K562 (cell line): Measurements from ENCODE around the gene TRIM24. TPM values are rescaled to one million over a fixed set of nuclear protein-coding genes. Genes with fewer than 3 reads are reported as not detected.

Source experiments
- ARNT ChIP-seq, 2 experiments: fragments of 450-650 bp; IDR thresholded peaks; 2 replicates each; pipeline ENCODE4 v1.6.1; 2016; ENCODE audit warnings: mild to moderate bottlenecking in 1 of 2
- BCL6 ChIP-seq: fragments of 250-450 bp; sonication (Bioruptor Pico); IDR thresholded peaks from 2 replicates; pipeline ENCODE4 v1.4.0; 2020
- CHAMP1 ChIP-seq: fragments of 450-650 bp; IDR thresholded peaks from 2 replicates; pipeline ENCODE4 v1.6.1; 2016; ENCODE audit warnings: mild to moderate bottlenecking
- EP400 ChIP-seq: fragments of 450-650 bp; IDR thresholded peaks from 2 replicates; pipeline ENCODE4 v1.6.1; 2017; ENCODE audit warnings: antibody characterized with exemption, mild to moderate bottlenecking, moderate library complexity
- GMEB1 ChIP-seq: fragments of 250-450 bp; sonication (Bioruptor Pico); IDR thresholded peaks from 2 replicates; pipeline ENCODE4 v1.4.0; 2020; ENCODE audit warnings: mild to moderate bottlenecking
- KDM1A ChIP-seq, 2 experiments: fragments of 450-650 bp; IDR thresholded peaks; 2 replicates each; pipeline ENCODE4 v1.6.1; 2016; ENCODE audit warnings: mild to moderate bottlenecking in 2 of 2
- L3MBTL2 ChIP-seq: fragments of 450-650 bp; IDR thresholded peaks from 2 replicates; pipeline ENCODE4 v1.6.1; 2016; ENCODE audit warnings: mild to moderate bottlenecking, moderate library complexity
- MEIS2 ChIP-seq: fragments of 450-650 bp; IDR thresholded peaks from 2 replicates; pipeline ENCODE4 v1.6.1; 2014; ENCODE audit warnings: mild to moderate bottlenecking; ENCODE audit not compliant: partially characterized antibody
- MNT ChIP-seq, 2 experiments: fragments of 450-650 bp; conservative IDR thresholded peaks; 2 replicates each; pipeline ENCODE4 v1.6.1; 2017; ENCODE audit warnings: mild to moderate bottlenecking in 2 of 2, moderate library complexity in 2 of 2
- MYNN ChIP-seq, 2 experiments: sonication (generic); formaldehyde crosslinking in 1 of 2; IDR thresholded peaks; 2 replicates each; pipeline versions ENCODE4 v1.5.0 to v1.6.1; 2016 to 2020; ENCODE audit warnings: antibody characterized with exemption in 1 of 2, missing genetic modification reagents in 1 of 2
- NBN ChIP-seq: fragments of 450-650 bp; IDR thresholded peaks from 2 replicates; pipeline ENCODE4 v1.6.1; 2016; ENCODE audit warnings: low read depth, mild to moderate bottlenecking
- NR3C1 ChIP-seq: sonication (generic); formaldehyde crosslinking; IDR thresholded peaks from 2 replicates; pipeline ENCODE4 v1.8.1; 2022; ENCODE audit warnings: missing genetic modification reagents
- RAD21 ChIP-seq, 2 experiments: fragments of 250-450 bp in 1 of 2; fragments of 450-650 bp in 1 of 2; sonication (Bioruptor Pico) in 1 of 2; formaldehyde crosslinking in 1 of 2; IDR thresholded peaks in 1 of 2; conservative IDR thresholded peaks in 1 of 2; 2 replicates each; pipeline versions ENCODE4 v1.4.0 to v1.8.0; 2020 to 2022; ENCODE audit warnings: mild to moderate bottlenecking in 2 of 2, moderate library complexity in 1 of 2
- RCOR1 ChIP-seq, 2 experiments: IDR thresholded peaks; 2 replicates each; pipeline ENCODE4 v1.6.1; 2012; ENCODE audit warnings: low read depth in 2 of 2, low read length in 2 of 2, borderline replicate concordance in 1 of 2, improper control_type of control experiment in 1 of 2
- ZBTB2 ChIP-seq: fragments of 450-650 bp; IDR thresholded peaks from 2 replicates; pipeline ENCODE4 v1.6.1; 2016; ENCODE audit warnings: antibody characterized with exemption
- ZFPM2 ChIP-seq: fragments of 250-450 bp; sonication (Bioruptor Pico); IDR thresholded peaks from 2 replicates; pipeline ENCODE4 v1.5.1; 2022; ENCODE audit warnings: mild to moderate bottlenecking
- ZFX ChIP-seq: sonication (generic); formaldehyde crosslinking; IDR thresholded peaks from 2 replicates; pipeline ENCODE4 v1.8.0; 2022; ENCODE audit warnings: mild to moderate bottlenecking, missing genetic modification reagents, moderate library complexity
- ZNF280A ChIP-seq: fragments of 450-650 bp; IDR thresholded peaks from 2 replicates; pipeline ENCODE4 v1.6.1; 2018; ENCODE audit warnings: mild to moderate bottlenecking, low read depth; ENCODE audit not compliant: partially characterized antibody
- ZNF445 ChIP-seq: fragments of 250-450 bp; sonication (Bioruptor Pico); IDR thresholded peaks from 2 replicates; pipeline ENCODE4 v1.4.0; 2020; ENCODE audit warnings: low read depth, mild to moderate bottlenecking, moderate library complexity
- polyA plus RNA-seq, 8 experiments: library from polyadenylated mRNA; depleted of rRNA in 4 of 8; stranded (reverse) in 5 of 8; unstranded in 3 of 8; fragments of >200 nt; fragmentation: Nextera tagmentation in 2 of 8; fragmentation: Illumina TruSeq in 1 of 8; extraction: Ambion mirVana in 2 of 8; extraction: Trizol in 1 of 8; gene quantifications; 2 replicates each; pipeline versions ENCODE4 v1.2.1 to v1.2.3, GENCODE V29; 2011 to 2014; ENCODE audit warnings: inconsistent platforms in 1 of 8, missing spikeins in 1 of 8
- total RNA-seq, 7 experiments: library from RNA; depleted of rRNA in 6 of 7; stranded (reverse); fragments of >200 nt in 6 of 7; fragmentation: Illumina TruSeq in 2 of 7; extraction: Trizol in 2 of 7; gene quantifications; 2 replicates each; pipeline versions ENCODE4 v1.2.1 to v1.2.3, GENCODE V29; 2011 to 2021; ENCODE audit warnings: low replicate concordance in 1 of 7

The TRIM24 gene
- total and polyA plus RNA-seq, 9 of the 15 experiments (the other 6 are each of a cell fraction or from before 2014, with no cell fraction given): 13.4 to 74.0 (median 41.7) TPM

- TF ChIP-seq RAD21 (CRISPR knock-in tag; conservative IDR thresholded peaks at IDR 0.05 in 1 of 2, IDR thresholded peaks at IDR 0.05 in 1 of 2) (0 out of 4 replicates have a peak, but pooled peaks of 1 of the 2 experiments have one; percentile 22), ZFPM2 (CRISPR knock-in tag) (no peak), NR3C1 (no peak), NBN (peak; percentile 91), ZNF445 (peak; percentile 95), BCL6 (CRISPR knock-in tag) (peak; percentile 39; the same call in 1 of the 2 replicates), MEIS2 (peak; percentile 99), KDM1A (IDR thresholded peaks at IDR 0.05) (peak; percentile 54 to 75), ARNT (IDR thresholded peaks at IDR 0.05) (peak; percentile 81 to 95), MNT (conservative IDR thresholded peaks at IDR 0.05) (peak in 1 of 2 experiments; percentile 40; a peak in 1 of 4 replicates), CHAMP1 (peak; percentile 99), ZFX (peak; percentile 92), RCOR1 (IDR thresholded peaks at IDR 0.05; ENCODE audit: borderline replicate concordance in 1 of 2, low read depth in 2 of 2, low read length in 2 of 2) (peak in 1 of 2 experiments; percentile 39; a peak in 2 of 4 replicates), ZNF280A (peak; percentile 100), GMEB1 (CRISPR knock-in tag) (0 out of 2 replicates have a peak, but pooled peaks have one; percentile 46), ZBTB2 (0 out of 2 replicates have a peak, but pooled peaks have one; percentile 45), L3MBTL2 (peak; percentile 49; the same call in 1 of the 2 replicates), MYNN (IDR thresholded peaks at IDR 0.05) (0 out of 2 replicates have a peak, but pooled peaks have one; percentile 20), MYNN (CRISPR knock-in tag; IDR thresholded peaks at IDR 0.05) (no peak), EP400 (peak; percentile 46; the same call in 1 of the 2 replicates)
Measured at GRCh38 chr7:138527746-138528223, 67.7 kb downstream of the TRIM24 start (continued).
